KMS-11 (cell line): ENCODE measurements around the gene ELN.
A peak's percentile ranks its signal among the peaks of the same experiment; 100 is the strongest.

ENCODE experiments used
- H2AFZ ChIP-seq: fragments of 200-600 bp; sonication (generic); 2 replicates; pipeline ENCODE4 v1.6.1; 2016; ENCODE audit warnings: antibody characterized with exemption, mixed run types, low read depth
- H3K27ac ChIP-seq: fragments of 200-600 bp; sonication (generic); 2 replicates; pipeline ENCODE4 v1.6.1; 2016; ENCODE audit warnings: mild to moderate bottlenecking, mixed run types
- H3K27me3 ChIP-seq: fragments of 200-600 bp; sonication (generic); 2 replicates; pipeline ENCODE4 v1.6.1; 2017; ENCODE audit warnings: mild to moderate bottlenecking, low read depth, mixed run types, moderate library complexity; ENCODE audit not compliant: insufficient read depth
- H3K36me3 ChIP-seq: fragments of 200-600 bp; sonication (generic); 2 replicates; pipeline ENCODE4 v1.6.1; 2017; ENCODE audit warnings: mild to moderate bottlenecking, mixed run types; ENCODE audit not compliant: insufficient read depth
- H3K4me1 ChIP-seq: fragments of 200-600 bp; sonication (generic); 2 replicates; pipeline ENCODE4 v1.6.1; 2016; ENCODE audit warnings: mild to moderate bottlenecking, low read depth, mixed run types; ENCODE audit not compliant: poor library complexity, severe bottlenecking
- H3K4me2 ChIP-seq: fragments of 200-600 bp; sonication (generic); 2 replicates; pipeline ENCODE4 v1.7.0; 2016; ENCODE audit warnings: mild to moderate bottlenecking, mixed run types
- H3K4me3 ChIP-seq: fragments of 200-600 bp; sonication (generic); IDR thresholded peaks from 2 replicates; pipeline ENCODE4 v1.6.1; 2017; ENCODE audit warnings: low read depth, low read length, mixed read lengths; ENCODE audit not compliant: insufficient read depth
- H3K79me2 ChIP-seq: fragments of 200-600 bp; sonication (generic); 2 replicates; pipeline ENCODE4 v1.6.1; 2016; ENCODE audit warnings: low read depth, mixed run types; ENCODE audit not compliant: insufficient read depth
- H3K9ac ChIP-seq: fragments of 200-600 bp; sonication (generic); 2 replicates; pipeline ENCODE4 v1.6.1; 2016; ENCODE audit warnings: mild to moderate bottlenecking, mixed run types
- H4K20me1 ChIP-seq: fragments of 200-600 bp; sonication (generic); 2 replicates; pipeline ENCODE4 v1.6.1; 2016; ENCODE audit warnings: mild to moderate bottlenecking, mixed run types; ENCODE audit not compliant: insufficient read depth
- CTCF ChIP-seq: fragments of 200-600 bp; sonication (generic); conservative IDR thresholded peaks from 2 replicates; pipeline ENCODE4 v1.6.1; 2017; ENCODE audit warnings: low read depth, mild to moderate bottlenecking, antibody characterized with exemption, low read length, moderate library complexity, mixed read lengths

The ELN gene

DNA sequence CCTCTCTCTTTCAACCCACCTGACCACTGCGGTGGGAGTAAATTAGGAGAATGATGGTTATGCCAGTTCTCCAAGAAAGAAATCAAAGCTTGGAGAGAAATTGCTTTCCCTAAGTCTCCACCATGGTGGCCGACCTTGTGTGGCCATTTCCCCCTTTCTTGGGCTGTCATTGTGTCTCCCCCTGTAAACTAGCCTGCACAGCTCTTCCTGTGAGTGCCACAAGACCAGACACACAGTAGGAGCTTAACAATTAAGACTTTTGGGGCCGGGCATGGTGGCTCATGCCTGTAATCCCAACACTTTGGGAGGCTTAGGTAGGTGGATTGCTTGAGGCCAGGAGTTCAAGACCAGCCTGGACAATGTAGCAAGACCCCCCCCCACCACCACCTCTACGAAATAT is 36.7 kb downstream of the ELN start:
- no peak overlapping the region for H3K4me2 ChIP-seq
- no peaks in the 10 kb centered on the region for H3K36me3 ChIP-seq
- no peaks in the 10 kb centered on the region for H3K79me2 ChIP-seq
- no peak for TF ChIP-seq CTCF
- no peak overlapping the region for H3K27ac ChIP-seq
- peaks cover 16% of the 10 kb centered on the region for H3K27me3 ChIP-seq
- H3K4me3 ChIP-seq = no peak overlapping the region
- H3K9ac ChIP-seq = no peak overlapping the region
- H3K4me1 ChIP-seq = no peaks in the 10 kb centered on the region
- no peak overlapping the region for H2AFZ ChIP-seq
- no peaks in the 10 kb centered on the region for H4K20me1 ChIP-seq

- Histone ChIP-seq H3K27me3 (no peaks in the 10 kb centered on the region; the same call in 1 of the 2 replicates), H3K27ac (no peak overlapping the region), H4K20me1 (no peaks in the 10 kb centered on the region), H3K79me2 (no peaks in the 10 kb centered on the region), H3K4me2 (no peak overlapping the region), H3K36me3 (no peaks in the 10 kb centered on the region), H3K4me3 (no peak overlapping the region), H3K4me1 (no peaks in the 10 kb centered on the region), H2AFZ (no peak overlapping the region), H3K9ac (no peak overlapping the region)
- TF ChIP-seq CTCF = no peak
Measured at GRCh38 chr7:74066626-74067025, 38.7 kb downstream of the ELN start.

DNA sequence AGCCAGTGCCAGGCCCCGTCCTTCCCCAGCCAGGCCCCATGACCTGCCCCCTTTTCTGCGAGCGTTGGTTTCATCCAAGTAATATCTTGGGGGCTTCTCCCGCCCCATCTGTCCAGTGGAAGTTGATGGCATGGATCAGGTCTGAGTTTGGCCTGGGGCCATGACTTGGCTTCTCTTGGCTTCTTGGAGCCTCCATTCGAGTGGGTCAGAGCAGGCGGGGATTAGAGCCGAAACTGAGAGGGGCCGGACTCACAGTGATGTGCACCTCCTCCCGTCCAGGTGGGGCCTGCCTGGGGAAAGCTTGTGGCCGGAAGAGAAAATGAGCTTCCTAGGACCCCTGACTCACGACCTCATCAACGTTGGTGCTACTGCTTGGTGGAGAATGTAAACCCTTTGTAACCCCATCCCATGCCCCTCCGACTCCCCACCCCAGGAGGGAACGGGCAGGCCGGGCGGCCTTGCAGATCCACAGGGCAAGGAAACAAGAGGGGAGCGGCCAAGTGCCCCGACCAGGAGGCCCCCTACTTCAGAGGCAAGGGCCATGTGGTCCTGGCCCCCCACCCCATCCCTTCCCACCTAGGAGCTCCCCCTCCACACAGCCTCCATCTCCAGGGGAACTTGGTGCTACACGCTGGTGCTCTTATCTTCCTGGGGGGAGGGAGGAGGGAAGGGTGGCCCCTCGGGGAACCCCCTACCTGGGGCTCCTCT is 40.6 kb downstream of the ELN start:
- Histone ChIP-seq H4K20me1 (no peaks in the 10 kb centered on the region), H3K36me3 (no peaks in the 10 kb centered on the region), H3K4me2 (no peak overlapping the region), H3K79me2 (no peaks in the 10 kb centered on the region), H2AFZ (0 out of 2 replicates have a peak overlapping the region, but pooled peaks have one; percentile 39), H3K27ac (no peak overlapping the region), H3K4me3 (no peak overlapping the region), H3K27me3 (no peaks in the 10 kb centered on the region), H3K9ac (no peak overlapping the region), H3K4me1 (no peaks in the 10 kb centered on the region)
- TF ChIP-seq CTCF = no peak

DNA sequence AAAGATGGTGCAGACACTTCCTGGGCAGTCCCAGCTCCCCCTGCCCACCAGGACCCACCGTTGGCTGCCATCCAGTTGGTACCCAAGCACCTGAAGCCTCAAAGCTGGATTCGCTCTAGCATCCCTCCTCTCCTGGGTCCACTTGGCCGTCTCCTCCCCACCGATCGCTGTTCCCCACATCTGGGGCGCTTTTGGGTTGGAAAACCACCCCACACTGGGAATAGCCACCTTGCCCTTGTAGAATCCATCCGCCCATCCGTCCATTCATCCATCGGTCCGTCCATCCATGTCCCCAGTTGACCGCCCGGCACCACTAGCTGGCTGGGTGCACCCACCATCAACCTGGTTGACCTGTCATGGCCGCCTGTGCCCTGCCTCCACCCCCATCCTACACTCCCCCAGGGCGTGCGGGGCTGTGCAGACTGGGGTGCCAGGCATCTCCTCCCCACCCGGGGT is 41.1 kb downstream of the ELN start:
- Histone ChIP-seq H3K79me2 (no peaks in the 10 kb centered on the region), H3K4me2 (no peak overlapping the region), H3K4me1 (no peaks in the 10 kb centered on the region), H2AFZ (no peak overlapping the region), H3K4me3 (no peak overlapping the region), H3K9ac (no peak overlapping the region), H3K27ac (no peak overlapping the region), H4K20me1 (no peaks in the 10 kb centered on the region), H3K36me3 (no peaks in the 10 kb centered on the region), H3K27me3 (no peaks in the 10 kb centered on the region)
- no peak for TF ChIP-seq CTCF
